HG02885 (cell line): Measurements from ENCODE around the gene POMGNT2.
"Not testable (repeated sequence)": the region's sequence is repeated elsewhere in the genome, so short reads cannot be mapped to it uniquely, and the experiment has no call there.

ENCODE experiments used
- ATAC-seq: cut with Tn5 transposase; IDR thresholded peaks from one replicate; pipeline ENCODE4 v1.9.1; 2021; ENCODE audit warnings: mild to moderate bottlenecking; ENCODE audit not compliant: unreplicated experiment, poor library complexity

The POMGNT2 gene

GRCh38 chr3:43077707-43078106 lies 28.2 kb downstream of the POMGNT2 start:
- no peak for ATAC-seq

DNA sequence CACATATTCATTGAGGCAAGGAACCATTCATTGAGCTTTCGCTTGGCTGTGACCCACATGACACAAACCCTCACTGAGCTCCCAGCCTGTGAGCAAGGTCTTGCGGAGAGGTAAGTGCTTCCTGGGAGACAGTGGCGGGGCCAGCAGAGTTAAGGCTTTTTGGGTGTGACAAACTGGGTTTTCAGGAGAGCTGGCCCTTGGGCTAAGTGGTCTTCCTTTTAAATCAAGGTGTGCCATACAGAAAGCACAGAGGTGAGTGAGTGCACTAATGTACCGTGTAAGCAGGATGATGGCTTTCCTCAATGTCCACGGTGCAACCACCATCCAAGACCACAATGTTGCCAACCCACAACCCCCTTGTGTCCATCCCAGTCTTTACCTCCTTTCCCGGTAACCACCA lies 28.6 kb downstream of the POMGNT2 start:
- no peak for ATAC-seq

- ATAC-seq: no peak
Measured at GRCh38 chr3:43076857-43077256, 29.0 kb downstream of the POMGNT2 start.

DNA sequence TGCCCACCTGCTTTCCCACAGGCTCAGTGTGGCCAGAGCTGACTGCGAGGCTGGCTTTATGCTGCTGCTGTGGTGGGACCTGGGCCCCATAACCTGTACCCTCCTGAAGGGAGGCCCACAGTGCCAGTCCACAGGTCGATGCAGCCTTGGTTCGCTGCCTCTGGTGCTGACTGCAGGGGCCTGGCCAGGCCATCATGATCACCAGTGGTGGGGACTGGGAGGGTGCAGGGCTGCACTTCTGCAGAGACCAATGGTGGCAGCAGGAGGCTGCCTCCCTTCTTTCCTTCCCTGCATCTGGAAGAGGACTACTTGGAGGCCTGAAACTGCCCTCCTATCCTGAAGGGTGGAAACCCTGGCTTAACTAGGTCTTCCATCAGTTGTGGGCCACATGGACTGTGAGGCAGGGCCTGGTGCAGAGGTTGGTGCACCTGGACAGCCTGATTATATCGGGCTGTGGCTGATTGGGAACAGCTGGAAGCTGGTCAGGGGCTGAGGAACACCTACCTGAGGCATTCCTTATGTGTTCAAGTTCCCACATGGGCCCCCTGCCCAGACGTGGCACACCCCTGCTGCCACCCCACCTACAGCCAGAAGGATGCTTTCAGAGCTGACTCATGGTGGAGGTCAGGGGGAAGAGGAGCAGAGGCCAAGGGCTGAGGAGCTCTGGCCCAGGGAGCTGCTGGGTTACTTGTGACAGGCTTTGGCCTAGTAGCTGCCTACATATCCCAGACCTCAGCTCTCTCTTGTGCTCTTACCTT lies 29.8 kb downstream of the POMGNT2 start:
- ATAC-seq: no peak

DNA sequence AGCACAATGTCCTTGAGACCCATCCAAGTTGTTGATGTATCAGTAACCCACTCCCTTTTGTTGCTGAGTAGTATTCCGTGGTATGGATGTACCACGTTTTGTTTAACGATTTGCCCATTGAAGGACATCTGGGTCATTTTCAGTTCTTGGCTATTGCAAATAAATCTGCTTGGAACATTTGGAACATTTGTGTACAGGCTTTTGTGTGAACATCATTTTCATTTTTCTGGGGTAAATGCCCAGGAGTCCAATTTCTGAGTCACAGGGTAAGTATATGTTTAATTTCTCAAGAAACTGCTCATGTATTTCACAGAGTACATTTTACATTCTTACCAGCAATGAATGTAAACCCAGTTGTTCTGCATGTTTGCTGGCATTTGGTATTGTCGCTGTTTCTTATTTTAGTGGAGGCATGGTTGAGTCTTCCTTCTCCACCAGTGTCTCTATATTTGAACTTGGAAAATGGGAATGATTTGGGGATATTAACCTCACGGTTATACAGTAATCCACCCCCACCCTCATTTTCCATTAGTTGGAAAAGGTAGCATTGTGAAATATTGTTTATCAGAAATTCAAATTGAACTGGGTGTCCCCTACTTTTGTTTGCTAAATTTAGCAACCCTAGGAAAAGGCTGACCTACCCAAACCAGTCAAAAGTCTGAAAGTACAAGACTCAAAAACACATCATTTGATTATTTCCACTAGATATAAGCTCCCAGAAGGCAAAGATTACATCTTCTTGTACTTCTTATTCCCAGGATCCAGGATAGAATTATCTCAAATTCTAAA lies 30.8 kb downstream of the POMGNT2 start:
- no peak for ATAC-seq

- no peak for ATAC-seq
Measured at GRCh38 chr3:43074482-43074881, 31.4 kb downstream of the POMGNT2 start.

- ATAC-seq: no peak
Measured at GRCh38 chr3:43073836-43074220, 32.1 kb downstream of the POMGNT2 start.

DNA sequence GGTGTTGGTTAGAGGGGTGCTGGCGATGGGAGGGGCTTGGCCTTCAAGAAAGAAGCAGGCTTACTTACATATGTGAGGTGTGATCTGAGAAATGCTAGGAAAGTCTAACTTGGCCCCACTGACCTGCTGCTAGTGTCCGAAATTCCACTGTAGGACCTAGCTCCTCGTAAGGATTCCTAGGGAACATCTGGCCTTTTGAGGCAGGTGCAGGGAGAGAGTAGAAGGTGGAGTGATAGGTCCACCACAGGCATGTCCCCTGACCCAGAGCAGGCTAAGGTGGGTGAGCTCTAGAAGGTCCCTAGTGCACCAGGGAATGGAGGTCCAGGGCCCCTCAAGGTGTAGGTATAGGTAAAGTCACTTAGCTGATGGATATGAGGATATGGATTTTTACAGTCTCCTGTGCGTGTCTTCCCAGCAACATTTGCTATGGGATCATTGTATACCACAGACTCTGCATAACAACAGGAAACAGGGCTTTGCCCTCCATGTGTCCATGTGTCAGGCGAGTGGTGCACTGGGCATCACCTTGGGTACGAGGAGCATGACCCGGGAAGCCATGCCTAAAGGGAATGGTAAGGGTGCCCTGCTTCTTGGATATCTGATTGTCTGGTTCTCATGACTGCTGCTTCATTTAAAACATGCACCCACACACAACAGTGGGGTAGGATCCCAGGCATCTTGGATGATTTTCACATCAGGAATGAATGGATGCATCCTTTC lies 32.6 kb downstream of the POMGNT2 start:
- ATAC-seq: no peak

- no peak for ATAC-seq
Measured at GRCh38 chr3:43072361-43072760, 33.5 kb downstream of the POMGNT2 start.

DNA sequence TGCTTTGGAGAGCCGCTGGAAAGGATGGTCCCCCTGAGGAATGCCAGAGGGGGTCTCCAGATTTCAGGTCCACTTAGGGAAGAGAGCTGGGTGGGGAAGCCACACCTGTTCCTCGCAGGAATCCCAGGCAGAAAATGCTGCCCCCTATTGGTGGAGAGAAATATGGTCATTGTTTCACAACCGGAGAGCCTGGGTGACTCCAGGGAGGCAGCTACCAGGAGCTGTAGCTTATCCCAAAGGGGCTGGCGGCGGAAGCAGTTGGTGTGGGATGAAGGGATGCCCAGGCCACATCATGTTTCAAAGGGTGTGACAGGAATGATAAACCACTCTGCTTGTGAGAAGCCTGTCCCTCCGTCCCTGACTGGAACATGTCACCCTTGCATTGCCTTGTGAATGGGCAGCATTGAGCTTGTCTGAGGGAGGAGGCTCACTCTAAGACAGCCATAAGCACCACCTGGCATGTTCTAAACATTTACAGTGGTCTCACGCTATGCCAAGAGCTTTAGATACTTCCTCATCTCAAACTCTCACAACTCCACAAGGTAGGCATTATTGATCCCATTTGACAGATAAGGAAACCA lies 34.5 kb downstream of the POMGNT2 start:
- no peak for ATAC-seq

- ATAC-seq: not testable (repeated sequence)
Measured at GRCh38 chr3:43070670-43071069, 35.2 kb downstream of the POMGNT2 start.

GRCh38 chr3:43063114-43063513 lies 42.8 kb downstream of the POMGNT2 start:
- no peak for ATAC-seq

GRCh38 chr3:43062564-43063040 lies 43.3 kb downstream of the POMGNT2 start:
- no peak for ATAC-seq

DNA sequence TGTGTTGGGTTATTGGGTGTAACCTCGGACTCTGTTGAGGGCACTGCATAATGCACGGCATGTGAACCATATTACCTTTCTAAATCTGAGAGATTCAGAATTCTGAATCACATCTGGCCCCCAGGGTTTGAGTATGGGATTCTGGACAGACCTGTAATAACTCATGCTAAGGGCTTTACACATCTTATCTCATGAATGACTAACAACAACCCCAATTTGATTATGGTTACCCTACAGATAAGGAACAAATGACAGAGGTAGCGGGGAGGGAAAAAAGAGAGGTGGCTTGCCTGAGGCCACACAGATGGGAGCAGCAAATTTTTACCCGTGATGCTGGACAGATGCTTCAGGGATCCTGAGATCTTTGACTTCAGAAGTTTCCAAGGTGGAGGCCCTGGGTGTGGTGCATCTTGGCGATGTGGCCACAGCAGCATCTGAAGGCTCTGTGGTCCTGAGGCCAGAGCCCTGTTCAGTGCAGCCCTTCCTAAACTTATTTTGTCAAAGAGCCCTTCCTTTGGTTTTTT lies 43.8 kb downstream of the POMGNT2 start:
- no peak for ATAC-seq

DNA sequence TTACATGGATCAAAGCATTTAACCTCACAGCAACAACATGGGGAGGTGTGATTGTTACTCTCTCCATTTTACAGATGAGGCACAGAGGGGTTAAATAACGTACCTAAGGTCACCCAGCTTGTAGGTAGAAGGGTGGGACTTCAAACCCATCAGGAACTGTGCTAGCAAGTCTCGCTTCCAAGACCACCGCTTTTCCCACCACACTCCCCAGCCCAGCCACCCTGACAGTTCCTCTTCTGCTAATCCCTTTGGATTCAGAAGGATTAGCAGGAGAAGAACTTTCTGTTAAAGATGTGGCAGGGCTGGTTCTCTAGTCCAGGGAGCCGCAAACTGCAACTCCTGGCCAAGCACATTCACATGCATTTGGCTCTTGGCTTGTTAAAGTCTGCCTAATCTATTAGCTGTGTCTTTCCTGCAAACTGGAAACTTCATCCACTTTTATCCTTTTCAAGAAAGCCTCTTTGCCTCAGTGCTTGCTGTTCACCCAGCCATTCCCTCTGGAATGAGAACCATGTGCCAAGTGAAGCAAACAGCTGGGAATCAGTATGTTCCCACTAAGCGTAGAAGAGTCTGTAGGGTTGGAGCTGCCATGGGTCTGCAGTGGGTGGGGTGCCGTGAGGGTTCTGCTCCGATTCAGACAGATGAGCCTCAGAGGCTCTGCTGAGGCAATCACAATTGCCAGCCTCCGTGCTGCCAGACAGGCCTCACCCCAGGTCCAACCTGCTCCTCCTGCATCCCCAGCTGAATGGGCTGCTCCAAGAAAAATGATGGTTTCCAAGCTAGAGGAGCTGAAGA lies 44.6 kb downstream of the POMGNT2 start:
- no peak for ATAC-seq

DNA sequence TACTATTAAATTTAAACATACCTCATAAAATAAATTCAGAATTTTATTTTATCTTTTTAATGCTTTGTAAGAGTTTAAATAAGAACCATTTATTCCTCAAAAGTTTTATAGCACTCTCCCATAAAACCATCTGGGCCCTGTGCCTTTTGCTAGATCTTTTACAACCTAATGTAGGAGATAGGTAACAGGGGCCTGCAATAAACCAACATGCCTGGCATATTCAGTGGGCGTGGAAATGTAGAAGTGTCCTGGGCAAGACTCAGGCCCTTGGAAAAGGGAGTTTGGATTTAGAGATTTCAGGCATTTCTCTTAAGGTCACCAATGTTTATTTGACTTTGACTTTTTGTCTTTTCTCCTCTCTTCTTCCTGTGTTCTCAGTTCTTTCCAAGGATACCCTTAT lies 46.4 kb downstream of the POMGNT2 start:
- ATAC-seq: no peak

DNA sequence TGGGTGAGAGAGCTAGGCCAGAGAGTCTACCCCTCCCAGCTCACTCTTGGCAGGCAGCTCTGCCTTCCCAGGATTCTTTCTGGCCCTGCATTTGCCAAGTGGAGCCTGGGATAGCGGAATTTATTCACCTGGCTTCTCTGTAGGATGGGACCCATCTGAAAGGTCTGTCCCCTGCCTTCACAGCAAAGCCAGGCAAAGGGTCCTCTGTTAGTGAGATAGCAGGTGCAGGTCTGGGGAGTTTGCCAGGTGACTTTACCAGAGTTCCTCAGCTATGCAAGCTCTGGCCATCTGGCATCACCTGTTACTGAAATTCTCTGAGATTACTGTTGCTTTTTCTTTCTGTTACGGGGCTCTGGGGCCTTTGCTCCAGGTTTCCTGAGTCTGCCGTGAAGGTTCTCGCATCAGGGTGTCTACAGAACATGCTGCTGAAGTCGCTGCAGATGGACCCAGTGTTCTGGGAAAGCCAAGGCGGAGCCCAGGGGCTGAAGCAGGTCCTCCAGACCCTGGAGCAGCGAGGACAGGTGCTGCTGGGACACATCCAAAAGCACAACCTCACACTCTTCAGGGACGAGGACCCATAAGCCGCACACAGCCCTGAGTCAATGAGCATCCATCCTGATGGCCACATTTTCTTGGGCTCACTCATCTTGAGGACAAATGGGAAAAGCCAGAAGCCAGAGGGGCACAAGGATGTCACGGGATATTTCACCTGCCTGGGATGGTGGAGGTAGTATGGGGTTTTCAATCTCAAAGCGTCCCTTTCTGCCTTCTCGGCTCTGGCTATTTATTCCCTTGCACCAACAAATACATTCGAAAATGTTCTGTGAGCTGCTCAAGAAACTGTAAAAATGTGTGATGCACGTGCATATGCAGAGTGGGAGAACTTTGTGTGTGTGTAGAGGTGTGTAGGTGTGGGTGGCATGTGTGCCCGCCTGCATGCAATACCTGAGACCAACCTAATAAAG lies 49.8 kb downstream of the POMGNT2 start:
- ATAC-seq: no peak

DNA sequence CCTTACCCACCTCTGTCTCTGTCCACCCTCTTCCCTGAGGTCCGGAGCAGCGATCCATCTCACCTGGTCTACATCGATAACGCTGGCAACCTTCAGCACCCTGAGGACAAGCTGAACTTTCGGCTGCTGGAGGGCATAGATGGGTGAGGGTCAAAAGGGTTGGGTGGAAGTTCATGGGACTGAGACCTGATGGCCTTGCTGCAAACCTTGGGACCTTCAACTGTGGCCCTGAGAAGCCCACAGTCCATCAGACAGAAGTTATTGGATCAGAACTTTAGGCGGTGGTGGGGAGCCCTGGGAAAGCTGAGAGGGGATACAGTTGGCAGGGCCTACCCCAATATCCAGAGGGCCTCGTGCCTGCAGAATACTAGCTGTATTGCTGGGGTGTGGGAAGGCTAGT lies 50.5 kb downstream of the POMGNT2 start:
- no peak for ATAC-seq

DNA sequence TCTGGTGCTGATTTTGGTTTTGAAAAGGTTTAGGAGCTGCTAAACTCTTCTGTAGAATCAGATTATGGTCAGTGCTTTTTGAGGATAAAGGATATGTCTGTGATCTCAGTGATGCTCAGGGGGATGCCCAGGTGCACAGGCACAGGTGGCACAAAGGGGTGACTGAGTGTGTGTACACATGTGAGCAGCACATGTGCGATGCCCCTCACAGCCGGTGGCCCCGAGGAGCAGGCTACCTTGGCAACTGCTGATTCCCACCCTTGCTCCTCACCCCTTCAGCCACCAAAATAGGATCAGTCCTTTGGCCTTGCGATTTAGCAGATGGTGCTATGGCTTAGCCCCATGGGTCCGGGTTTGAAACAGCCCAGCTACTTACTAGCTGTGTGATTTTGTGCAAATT lies 51.1 kb downstream of the POMGNT2 start:
- no peak for ATAC-seq
